Fibroblast of lung (primary cell): ENCODE results near the gene TMEM30A.

Experiments
- EZH2 ChIP-seq: IDR thresholded peaks from 2 replicates; pipeline ENCODE4 v1.5.1; 2012; ENCODE audit warnings: low read length, control low read depth, mild to moderate bottlenecking; ENCODE audit errors: missing control alignments
- TF ChIP-seq, protein P1 (sequence below), 2 donors: IDR thresholded peaks in 1 of 2; conservative IDR thresholded peaks in 1 of 2; 1 replicate in 1 of 2; 2 replicates in 1 of 2; pipeline ENCODE4 v1.5.1; 2011 to 2012; ENCODE audit warnings: low read length in 2 of 2, control low read depth in 1 of 2, inconsistent platforms in 1 of 2, low read depth in 1 of 2, mild to moderate bottlenecking in 1 of 2

GRCh38 chr6:75308250-75308988, 23.8 kb upstream of the TMEM30A start:
- no peak for TF ChIP-seq EZH2
- TF ChIP-seq, protein P1, sequence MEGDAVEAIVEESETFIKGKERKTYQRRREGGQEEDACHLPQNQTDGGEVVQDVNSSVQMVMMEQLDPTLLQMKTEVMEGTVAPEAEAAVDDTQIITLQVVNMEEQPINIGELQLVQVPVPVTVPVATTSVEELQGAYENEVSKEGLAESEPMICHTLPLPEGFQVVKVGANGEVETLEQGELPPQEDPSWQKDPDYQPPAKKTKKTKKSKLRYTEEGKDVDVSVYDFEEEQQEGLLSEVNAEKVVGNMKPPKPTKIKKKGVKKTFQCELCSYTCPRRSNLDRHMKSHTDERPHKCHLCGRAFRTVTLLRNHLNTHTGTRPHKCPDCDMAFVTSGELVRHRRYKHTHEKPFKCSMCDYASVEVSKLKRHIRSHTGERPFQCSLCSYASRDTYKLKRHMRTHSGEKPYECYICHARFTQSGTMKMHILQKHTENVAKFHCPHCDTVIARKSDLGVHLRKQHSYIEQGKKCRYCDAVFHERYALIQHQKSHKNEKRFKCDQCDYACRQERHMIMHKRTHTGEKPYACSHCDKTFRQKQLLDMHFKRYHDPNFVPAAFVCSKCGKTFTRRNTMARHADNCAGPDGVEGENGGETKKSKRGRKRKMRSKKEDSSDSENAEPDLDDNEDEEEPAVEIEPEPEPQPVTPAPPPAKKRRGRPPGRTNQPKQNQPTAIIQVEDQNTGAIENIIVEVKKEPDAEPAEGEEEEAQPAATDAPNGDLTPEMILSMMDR (conservative IDR thresholded peaks at IDR 0.05 in 1 of 2, IDR thresholded peaks at IDR 0.05 in 1 of 2; ENCODE audit: low read depth in 1 of 2, low read length in 2 of 2), result no peak
